Bronchial epithelial cell (primary cell): ENCODE data around the gene SALL2. TPM values are rescaled to one million over a fixed set of nuclear protein-coding genes. Genes with fewer than 3 reads are reported as not detected.

Experiments used
- DNase-seq: peaks from one replicate; pipeline ENCODE4 v3.0.0-alpha.2; 2010; ENCODE audit warnings: low read depth
- FAIRE-seq: peaks from 2 replicates; lab custom pipeline; 2011; peaks lifted over from hg19 to GRCh38; lab: Jason Lieb, UNC
- H3K27me3 ChIP-seq: 2 replicates; pipeline ENCODE4 v1.5.1; 2011; ENCODE audit warnings: low read length; ENCODE audit not compliant: control insufficient read depth, insufficient read depth
- H3K36me3 ChIP-seq: 2 replicates; pipeline ENCODE4 v1.5.1; 2011; ENCODE audit warnings: low read length; ENCODE audit not compliant: control insufficient read depth, insufficient read depth
- H3K4me3 ChIP-seq: 2 replicates; pipeline ENCODE4 v1.5.1; 2011; ENCODE audit warnings: mild to moderate bottlenecking, low read depth, low read length, control low read depth
- CTCF ChIP-seq: IDR thresholded peaks from 2 replicates; pipeline ENCODE4 v1.5.1; 2011; ENCODE audit warnings: mild to moderate bottlenecking, moderate library complexity, low read length, control low read depth, inconsistent platforms; ENCODE audit not compliant: insufficient read depth, severe bottlenecking
- total RNA-seq: library from RNA; depleted of rRNA; stranded (reverse); fragments of >200 nt; gene quantifications from 2 replicates; pipeline ENCODE4 v1.2.1, GENCODE V29; 2014

SALL2 gene
- total RNA-seq, 1 donor from 2014 or later = under 0.01 TPM

- no peak overlapping the region for H3K4me3 ChIP-seq
- no peaks in the 10 kb centered on the region for H3K36me3 ChIP-seq
- peaks cover 12% of the 10 kb centered on the region for H3K27me3 ChIP-seq
- DNase-seq (no peak), FAIRE-seq (no peak)
- TF ChIP-seq CTCF = no peak
These were observed 13.2 kb upstream of the SALL2 start for GRCh38 chr14:21539189-21539940.

- no peaks in the 10 kb centered on the region for H3K36me3 ChIP-seq
- DNase-seq (no peak), FAIRE-seq (no peak)
- H3K4me3 ChIP-seq = no peak overlapping the region
- TF ChIP-seq CTCF = no peak
- H3K27me3 ChIP-seq = peaks cover 12% of the 10 kb centered on the region
These were observed 10.9 kb upstream of the SALL2 start for GRCh38 chr14:21537090-21537424.

- FAIRE-seq (no peak), DNase-seq (no peak)
- Histone ChIP-seq H3K27me3 (peaks cover 12% of the 10 kb centered on the region), H3K36me3 (no peaks in the 10 kb centered on the region), H3K4me3 (no peak overlapping the region)
- no peak for TF ChIP-seq CTCF
These were observed 10.4 kb upstream of the SALL2 start for GRCh38 chr14:21536418-21537089.

- FAIRE-seq (no peak), DNase-seq (no peak)
- Histone ChIP-seq H3K27me3 (peaks cover 12% of the 10 kb centered on the region), H3K36me3 (no peaks in the 10 kb centered on the region), H3K4me3 (no peak overlapping the region)
- TF ChIP-seq CTCF = no peak
These were observed 9.6 kb upstream of the SALL2 start for GRCh38 chr14:21535545-21536417.

- no peaks in the 10 kb centered on the region for H3K36me3 ChIP-seq
- no peak for DNase-seq
- no peak for TF ChIP-seq CTCF
- FAIRE-seq = no peak
- no peak overlapping the region for H3K4me3 ChIP-seq
- H3K27me3 ChIP-seq = peaks cover 12% of the 10 kb centered on the region
These were observed 8.4 kb upstream of the SALL2 start for GRCh38 chr14:21534576-21534975.
